ENCODE data around the gene ANTXR1.

The ANTXR1 gene

DNA sequence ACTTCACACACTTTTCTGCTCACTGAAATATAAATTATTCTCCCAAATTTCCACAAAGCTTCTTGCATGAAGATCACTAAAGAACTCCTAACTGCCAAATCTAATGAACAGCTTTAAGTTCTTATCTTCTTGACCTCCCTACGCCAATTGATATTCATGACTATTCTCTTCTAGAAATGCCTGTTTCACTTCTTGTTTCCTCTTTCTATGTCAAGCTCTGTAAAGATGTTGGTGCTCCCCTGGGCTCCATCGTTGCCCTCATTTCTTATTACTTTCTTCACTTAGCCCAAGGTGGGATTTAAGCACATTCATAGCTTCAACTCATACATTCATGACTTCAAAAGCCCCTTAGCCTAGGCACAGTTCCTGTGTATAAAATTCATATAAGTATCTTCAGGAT, 9.2 kb upstream of the ANTXR1 start:
- no peak for DNase-seq (ENCODE audit: low read depth)

DNA sequence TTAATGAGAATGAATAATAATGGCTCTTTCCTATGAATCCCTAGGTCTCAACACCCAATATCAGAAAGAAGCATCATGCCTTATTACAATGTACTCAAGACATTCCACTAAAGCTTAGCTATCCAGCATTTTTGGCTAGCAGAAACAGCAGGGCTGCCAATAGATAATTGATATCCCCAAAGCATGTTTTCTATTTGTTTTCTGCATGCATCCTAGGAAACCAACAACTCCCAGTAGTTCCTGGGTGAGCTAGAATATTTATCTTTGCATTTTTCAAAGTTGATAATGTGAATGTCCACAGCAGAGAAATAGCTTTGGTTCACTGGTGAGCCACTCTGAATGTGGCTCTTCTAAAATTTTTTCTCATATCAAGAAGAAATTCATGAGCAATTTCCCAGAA, 5.8 kb upstream of the ANTXR1 start:
- DNase-seq (ENCODE audit: low read depth), result no peak

DNA sequence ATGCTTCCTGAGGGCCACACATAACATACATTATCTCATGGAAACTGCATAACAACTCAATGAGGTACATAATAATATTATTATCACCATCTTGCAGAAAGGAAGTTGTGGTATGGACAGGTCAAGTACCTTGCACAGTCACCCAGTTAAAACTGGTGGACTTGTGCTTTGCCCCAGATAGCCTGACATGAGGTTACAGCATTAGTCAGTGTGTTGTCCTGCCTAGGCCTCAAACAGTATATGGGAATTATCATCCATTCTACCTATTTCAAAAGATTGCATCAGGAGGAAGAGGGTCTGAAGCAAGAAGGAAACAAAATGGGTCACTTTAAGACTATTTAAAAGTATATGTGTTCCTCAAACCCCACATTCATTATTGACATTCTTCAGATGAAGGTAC, 5.4 kb upstream of the ANTXR1 start:
- peak; percentile 23 for DNase-seq (ENCODE audit: low read depth)

DNA sequence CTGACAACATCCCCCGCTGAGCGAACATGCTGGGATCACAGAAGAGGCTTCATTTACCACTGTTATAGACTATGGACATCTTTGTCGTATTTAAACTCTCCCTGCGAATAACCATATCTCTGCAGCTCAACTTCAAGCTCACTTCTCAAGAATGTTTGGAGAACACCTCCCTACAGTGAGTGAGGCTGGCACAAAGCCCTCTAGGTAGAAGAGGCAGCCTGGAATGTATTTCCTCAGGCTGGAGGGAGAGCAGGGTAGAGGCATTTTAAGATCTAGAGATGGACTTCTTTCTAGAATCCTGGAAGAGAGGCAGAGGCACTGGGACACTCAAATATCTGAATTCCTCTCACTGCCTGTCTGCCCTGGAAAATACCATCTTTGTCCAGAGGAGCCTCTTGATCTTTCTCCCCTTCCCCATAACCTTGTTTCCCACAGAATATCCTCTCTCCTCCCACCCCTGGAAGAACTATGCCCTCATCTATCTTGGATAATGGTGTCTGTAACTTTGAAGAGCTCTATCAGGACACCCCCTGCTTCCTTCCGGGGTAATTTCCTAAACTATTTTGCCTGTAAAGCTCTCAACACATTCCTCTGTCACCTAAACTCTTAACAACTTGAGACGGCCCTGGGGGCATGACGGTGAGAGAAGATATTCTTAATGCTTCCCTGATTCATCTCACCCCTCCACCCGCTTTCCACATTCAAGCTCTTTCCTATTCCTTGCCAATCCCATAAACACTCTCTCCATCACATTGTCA, 2.4 kb upstream of the ANTXR1 start:
- DNase-seq (ENCODE audit: low read depth), result peak; percentile 43

DNA sequence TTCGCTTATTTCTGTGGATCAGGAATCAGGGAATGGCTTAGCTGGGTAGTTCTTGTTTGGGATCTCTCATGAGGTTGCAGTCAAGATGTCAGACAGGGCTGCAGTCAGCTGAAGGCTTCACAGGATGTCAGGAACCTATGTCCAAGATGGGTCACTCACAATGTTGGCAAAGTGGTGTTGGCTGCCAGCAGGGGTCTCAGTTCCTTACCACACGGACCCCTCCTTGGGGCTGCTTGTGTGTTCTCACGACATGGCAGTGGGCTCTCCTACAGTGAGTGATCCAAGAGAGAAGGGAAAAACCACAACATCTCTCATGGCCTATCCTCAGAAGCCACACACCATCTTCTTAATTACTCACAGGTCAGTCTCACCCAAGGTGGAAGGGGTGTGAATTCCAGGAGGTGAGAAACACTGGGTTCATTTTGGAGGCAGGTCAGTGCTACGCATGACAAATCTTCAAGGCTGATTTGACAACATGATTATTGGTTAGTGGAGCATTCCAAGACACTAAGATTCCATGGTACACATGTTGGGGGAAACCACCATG, 1.3 kb upstream of the ANTXR1 start:
- peak; percentile 12 for DNase-seq (ENCODE audit: low read depth)

DNA sequence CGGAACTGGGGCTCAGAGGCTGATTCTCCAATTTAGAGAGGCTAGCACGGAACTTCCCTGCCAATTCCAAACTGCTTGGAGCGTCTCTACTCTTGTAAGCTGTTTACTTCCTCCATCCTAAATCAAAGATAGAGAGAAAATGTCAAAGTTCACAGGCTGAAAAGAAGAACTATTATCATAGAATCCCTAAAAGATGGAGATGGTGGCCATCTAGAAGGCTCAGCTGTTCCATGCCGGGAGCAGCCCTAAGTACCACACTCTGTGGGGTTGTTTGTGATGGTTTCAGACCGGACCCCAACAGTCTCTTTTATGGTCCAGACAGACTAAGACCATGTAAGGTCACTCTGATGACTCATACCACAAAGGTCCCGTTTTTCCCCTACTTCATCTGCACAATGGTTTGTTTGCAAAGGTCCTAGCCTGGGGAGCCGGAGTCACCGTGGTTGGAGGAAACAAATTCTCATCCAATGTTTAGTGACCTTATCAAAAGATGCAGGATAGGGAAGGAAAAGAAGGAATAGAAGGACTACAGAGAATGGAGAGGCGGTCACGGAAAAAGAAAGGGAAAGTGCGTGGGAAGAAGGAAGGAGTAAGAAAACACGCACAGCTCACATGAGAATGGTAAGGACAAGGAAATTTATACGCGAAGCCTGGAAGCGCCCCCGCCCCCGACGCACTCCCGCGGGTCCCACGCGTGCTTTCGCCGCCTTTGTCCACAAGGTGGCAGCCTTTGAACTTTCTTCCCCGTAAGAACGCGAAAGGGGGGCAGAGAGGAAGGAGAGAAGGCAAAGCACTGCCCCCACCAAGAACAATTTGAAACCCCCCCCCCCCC, 453 bp upstream of the ANTXR1 start:
- DNase-seq (ENCODE audit: low read depth), result peak; percentile 81

DNA sequence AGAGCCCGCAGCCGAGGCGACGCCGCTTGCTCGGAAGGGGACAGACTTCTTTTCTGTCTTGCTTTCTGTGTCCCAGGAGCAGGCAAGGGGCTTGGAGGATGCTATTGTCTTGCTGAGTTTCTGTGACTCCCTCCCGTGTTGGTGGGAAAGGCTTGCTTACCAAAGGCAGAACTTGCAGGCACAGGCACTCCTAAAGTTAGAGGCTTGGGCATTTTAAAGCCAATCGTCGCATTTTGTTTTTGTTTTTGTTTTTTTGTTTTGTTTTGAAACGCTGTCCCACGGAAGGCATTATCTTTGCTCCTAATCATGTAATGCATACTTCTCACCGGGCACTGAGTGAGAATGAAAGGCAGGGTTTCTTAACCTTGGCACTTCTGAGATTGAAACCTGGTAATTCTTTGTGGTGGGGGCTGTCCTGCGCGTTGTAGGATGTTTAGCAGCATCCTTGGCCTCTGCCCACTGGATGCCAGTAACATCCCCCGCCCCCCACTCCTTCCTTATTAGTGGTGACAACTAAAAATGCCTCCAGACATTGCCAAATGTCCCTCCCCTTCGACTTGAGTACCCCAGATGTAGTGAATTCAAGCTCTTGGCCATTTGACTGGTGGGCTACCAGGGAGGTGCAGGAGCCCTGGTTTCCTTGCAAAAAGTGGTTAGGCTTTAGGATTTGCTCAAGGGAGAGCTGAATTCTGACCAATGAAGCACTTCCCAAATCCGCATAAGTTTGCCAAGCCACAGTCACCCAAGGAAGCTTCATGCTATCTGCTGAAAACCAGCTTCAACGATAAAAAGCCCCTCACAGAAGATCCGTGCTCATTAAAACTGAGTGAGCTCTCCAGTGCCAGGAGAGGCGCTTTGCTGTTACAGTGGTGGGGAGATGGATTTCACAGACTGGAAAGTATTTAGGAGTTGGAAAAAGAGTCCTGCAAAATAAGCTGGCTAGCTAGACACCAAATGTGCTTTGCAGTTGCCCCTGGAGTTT, 1.2 kb downstream of the ANTXR1 start:
- DNase-seq (ENCODE audit: low read depth), result peak; percentile 59

DNA sequence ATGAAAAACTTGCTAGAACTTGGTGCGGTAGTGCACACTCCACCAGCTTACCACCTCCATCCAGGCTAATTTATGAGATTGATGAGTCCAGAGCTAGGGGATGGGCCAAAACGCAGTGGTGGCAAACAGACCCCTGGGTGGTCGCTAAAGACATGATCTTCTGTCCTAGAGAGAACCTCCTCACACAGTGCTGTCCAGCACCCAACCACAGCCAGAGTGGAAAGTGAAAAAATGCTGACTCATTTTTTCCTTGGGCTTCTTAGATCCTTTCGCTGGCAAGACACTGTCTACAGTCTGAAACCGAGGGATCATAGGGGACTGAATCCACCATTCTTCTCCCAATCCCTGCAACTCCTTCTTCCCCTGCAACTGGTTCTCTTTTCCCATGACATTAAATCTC, 4.1 kb downstream of the ANTXR1 start:
- peak; percentile 22 for DNase-seq (ENCODE audit: low read depth)

DNA sequence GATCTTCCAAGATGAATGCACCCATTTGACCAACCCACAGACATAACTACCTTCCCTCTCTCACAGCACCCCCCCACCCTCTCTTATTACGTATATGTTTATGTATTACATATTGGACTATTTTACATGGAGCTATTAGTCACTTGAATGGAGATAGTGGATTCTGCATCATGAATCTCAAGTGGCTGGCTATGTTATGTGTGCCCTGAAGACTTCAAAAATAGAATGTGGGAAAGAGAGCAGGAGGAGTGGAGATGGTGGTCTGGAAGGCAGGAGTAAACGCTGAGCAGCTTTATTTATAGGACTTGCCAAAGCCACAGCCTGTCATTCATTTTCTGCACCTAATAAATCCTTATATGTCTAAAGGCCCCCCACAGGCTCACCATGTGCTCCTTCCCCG, 4.9 kb downstream of the ANTXR1 start:
- no peak for DNase-seq (ENCODE audit: low read depth)

DNA sequence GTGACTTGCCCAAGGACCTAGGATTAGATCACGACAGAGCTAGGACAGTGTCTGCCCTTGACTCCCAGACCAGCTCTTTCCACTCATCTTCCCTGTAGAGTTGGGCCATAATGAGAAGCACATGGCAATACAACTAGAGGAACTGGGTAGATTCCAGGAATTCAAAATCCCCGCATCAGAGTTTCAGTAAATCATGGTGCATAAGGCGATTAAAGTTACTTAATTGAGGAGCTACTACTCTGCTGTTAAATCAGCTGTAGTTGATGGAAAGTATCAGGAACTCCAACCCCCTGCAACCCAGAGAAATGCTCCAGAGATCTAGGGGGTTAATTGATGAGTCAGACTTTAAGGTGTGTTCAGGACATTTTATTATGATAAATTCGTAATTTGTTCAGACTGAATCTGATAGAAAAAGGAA, 5.7 kb downstream of the ANTXR1 start:
- no peak for DNase-seq (ENCODE audit: low read depth)

DNA sequence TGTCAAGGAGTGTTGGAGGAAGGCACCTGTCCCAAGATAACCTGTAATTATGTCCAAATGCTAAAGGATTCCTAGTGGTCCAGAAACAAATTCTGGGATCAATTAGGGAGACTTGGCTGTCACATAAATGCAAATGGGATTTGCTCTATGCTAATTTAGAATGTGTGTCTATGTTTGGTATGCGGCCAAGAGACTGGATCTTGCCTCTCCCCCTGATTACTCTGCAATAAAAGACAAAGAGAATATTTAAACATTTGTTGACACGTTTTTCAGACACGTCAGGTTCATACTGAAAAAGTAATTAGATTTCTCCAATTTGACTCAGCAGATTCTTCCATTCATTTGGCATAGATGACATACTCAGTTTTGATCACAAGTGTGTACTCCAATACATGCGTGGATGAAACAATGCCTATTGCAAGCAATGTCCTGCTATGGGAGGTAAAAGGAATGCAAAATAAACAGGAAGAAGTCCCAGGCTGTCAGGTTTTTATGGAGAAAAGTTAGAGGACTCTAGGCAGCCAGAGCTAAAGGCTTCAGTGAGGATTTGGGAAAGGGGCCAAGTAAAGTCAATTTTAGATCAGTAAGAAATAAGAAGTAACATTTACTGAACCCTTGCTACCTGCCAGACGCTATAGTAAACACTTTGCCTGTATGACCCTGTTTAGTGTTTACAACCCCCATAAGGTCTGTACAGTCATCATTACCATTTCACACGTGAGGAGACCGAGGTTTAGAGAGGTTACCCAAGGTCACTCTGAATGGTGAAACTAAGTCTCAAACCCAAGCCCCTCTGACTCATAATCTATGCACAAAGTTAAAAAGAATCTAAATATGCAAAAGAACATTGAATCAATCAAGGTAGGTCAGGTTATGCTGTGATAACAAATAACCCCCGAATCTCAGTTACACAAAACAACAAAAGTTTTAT, 7.8 kb downstream of the ANTXR1 start:
- DNase-seq (ENCODE audit: low read depth), result peak; percentile 15

DNA sequence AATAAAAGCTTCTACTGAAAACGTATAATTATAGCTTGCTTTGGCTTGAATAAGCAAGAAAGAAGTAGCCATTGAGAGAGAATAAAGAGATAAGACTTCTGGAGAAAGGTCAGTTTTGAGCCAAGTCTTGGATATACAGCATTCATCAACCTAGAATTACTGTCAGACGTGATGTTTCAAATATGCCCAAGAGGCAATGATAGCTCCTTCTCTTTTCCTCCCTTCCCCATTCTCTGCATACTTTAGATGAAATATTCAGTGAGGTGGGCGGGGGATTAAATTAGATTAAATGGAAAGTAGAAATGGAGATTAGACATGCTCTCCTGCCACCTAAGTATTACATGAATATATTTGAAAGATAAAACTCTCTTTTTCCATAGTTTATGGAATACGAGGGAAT, 8.7 kb downstream of the ANTXR1 start:
- DNase-seq (ENCODE audit: low read depth), result no peak

DNA sequence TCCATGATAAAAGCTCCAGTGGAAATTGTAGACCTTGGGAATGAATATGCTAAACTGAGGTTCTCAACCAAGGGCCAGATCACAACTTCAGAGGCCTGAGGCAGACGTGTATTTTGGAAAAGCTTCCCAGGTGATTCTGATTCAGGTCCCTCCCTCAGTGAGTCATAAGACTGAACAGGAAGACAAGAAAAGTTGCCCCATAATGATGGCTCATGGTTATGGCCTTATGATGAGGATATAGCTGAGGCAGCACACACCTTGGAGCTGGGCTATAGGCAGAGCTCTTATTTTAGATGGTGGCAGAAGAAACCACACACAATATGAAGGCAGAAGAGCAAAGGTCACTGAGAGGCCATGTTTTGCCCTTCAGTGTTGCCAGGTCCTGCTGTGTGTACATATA, 9.6 kb downstream of the ANTXR1 start:
- peak; percentile 53 for DNase-seq (ENCODE audit: low read depth)

DNA sequence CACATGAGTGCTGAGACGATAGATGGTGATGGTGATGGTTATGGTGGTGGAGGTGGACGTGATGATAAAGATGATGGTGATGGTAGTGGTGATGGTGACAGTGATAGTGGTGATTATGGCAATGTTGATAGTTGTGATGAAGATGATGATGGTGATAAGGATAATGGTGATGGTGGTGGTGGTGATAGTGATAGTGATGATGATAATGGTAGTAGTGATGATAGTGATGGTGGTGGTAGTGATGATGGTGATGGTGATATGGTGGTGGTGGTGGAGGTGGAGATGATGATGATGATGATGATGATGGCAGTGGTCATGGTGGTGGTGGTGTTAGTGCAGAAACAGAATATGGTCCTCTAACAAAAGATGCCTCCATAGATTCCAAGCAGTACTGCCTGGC, 10.3 kb downstream of the ANTXR1 start:
- DNase-seq (ENCODE audit: low read depth), result no peak

DNA sequence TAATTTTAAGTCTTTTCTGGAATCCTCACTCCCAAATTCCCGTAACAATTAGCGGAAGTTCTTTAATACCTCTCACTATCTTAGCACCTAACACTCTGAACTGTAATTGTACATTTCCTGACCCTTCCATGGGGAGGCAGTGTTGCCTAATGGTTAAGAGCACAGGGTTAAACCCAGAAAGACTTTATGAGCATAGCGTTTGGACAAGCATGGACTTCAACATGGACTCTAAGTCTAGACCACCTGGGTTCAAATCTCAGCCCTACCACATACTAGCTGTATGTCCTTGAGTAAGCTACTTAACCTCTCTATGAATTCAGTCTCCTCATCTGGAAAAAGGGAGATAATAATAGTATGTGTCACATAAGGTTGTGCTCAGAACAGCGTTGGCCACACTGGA, 13.0 kb downstream of the ANTXR1 start:
- DNase-seq (ENCODE audit: low read depth), result peak; percentile 56

DNA sequence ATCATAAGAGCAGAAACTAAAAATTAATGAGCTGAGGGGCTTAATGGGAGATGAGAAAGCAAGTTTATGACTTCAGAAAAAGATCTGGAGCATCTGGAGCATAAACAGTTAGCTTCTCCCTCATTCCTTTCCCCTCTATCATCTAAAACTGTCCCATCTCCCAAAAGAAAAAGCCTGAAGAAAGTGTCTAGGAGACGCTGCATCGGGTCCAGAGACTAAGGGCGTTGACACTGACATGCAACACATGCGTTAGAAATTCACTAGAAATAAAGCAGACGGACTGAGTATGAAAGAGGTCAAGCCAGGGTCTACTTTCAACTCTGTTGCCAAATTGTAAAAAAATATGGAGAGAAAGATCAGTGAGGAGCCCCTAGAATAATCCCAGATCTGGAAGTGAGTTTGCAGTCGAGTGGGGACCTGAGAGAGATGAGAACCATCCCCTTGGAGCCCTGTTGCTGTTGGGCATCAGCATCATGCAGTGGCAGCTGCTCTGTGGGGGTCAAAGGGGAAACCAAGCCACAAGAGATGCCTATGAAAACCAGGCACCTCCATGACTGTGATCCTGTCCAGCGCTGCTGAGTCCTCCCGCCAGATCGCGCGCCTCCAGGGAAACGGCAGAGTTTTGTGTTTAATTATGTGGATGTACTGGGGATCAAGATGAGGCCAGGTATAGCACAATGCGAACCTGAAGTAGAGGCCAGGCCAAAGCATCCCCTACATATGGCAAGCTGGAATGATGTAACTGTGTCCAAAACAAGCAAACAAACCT, 13.9 kb downstream of the ANTXR1 start:
- DNase-seq (ENCODE audit: low read depth), result no peak

DNA sequence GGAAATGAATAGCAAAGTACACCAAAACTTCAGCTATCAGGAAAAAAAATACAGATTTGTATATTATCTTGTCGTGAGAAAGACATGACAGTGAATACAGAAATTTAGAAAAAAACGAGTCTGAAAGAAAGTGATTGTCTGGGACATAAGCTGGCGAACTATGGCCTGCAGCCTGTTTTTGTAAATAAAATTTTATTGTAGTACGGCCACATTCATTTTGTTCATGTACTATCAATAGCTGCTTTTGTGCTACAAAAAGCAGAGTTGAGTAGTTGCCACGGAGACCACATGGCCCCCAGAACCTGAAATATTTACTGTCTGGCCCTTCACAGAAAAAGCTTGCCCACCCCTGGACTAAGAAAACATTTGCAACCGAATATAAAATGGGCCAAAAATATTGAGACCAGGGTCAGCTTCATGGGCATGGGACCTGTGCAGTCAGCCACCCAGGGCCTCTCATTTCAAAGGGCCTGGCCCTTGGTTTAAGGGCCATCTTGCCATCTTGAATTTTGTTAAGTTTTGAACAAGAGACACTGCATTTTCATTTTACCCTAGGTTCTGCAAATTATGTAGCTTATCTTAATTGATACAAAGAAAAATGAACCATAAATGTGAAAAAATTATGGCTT, 17.9 kb downstream of the ANTXR1 start:
- DNase-seq (ENCODE audit: low read depth), result no peak

DNA sequence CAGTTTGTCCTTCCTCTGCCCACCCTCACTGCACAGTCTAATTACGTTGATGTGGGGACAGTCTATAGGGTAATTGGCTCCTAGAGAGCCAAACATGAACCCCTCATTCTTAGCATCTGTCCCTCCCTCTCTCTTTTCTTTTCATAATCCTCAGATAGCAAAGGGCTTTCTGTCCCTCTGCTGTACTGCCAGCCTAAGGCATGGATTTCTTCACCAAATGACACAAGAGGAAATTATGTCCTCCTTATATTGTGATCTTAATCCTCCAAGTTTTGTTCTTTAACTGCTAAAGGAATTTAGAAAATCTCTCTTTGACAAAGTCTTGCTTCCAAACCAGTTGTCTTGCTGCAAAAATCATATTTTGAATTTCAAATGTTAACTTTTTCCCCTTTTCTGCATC, 18.5 kb downstream of the ANTXR1 start:
- no peak for DNase-seq (ENCODE audit: low read depth)

DNA sequence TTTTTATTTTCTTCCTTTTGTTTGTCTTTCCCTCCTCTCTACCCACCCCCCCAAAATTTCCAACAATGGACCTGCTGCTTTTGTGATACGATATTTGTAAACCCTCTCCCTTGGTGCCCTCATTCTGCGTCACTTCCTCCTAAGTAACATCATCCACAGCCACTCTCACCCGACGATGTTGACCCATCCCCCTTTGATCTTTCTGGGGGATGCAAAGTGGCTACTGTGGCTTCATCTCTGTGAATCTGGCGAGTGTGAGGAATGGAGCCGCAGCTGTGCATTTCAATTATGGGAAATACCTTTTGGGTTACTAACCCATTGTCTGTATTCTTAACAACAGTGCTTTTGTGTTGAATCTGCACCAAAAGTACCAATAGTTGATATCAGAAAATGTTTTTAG, 19.4 kb downstream of the ANTXR1 start:
- DNase-seq (ENCODE audit: low read depth), result peak; percentile 19

Measured in ELR (cell line).